H1 (cell line): ENCODE measurements around the gene FCRL4. TPM values are rescaled to one million over a fixed set of nuclear protein-coding genes. Genes with fewer than 3 reads are reported as not detected.

ENCODE experiments used
- CTCF ChIA-PET: fragments of 300-600 bp; sonication (Branson Sonifier 250); formaldehyde crosslinking; loops from one replicate; lab custom pipeline; 2021; ENCODE audit not compliant: partially characterized antibody; lab: Charles Lee
- POLR2A ChIA-PET: fragments of 300-600 bp; sonication (Branson Sonifier 250); formaldehyde crosslinking; loops from one replicate; lab custom pipeline; 2021; ENCODE audit warnings: inconsistent platforms; ENCODE audit not compliant: partially characterized antibody; lab: Charles Lee
- DNase-seq, 2 experiments: peaks; one replicate each; pipeline versions ENCODE4 v3.0.0 to v3.0.0-alpha.2; 2010 to 2022; ENCODE audit warnings: low spot score in 2 of 2, low read depth in 1 of 2, mixed read lengths in 1 of 2
- FAIRE-seq: peaks from 2 replicates; lab custom pipeline; 2011; peaks lifted over from hg19 to GRCh38; lab: Jason Lieb, UNC
- H2AFZ ChIP-seq: 2 replicates; pipeline ENCODE4 v1.8.1; 2012; ENCODE audit warnings: low read length, inconsistent platforms
- H2AK5ac ChIP-seq: 2 replicates; pipeline ENCODE4 v1.6.1; 2013; ENCODE audit warnings: low read depth, low read length
- H2BK120ac ChIP-seq: replicated peaks from 2 replicates; pipeline ENCODE3; 2013; ENCODE audit warnings: low read depth, low read length, inconsistent platforms
- H2BK12ac ChIP-seq: 2 replicates; pipeline ENCODE4 v1.6.1; 2013; ENCODE audit warnings: low read depth, low read length
- H2BK15ac ChIP-seq: 2 replicates; pipeline ENCODE4 v1.6.1; 2013; ENCODE audit warnings: low read length
- H2BK20ac ChIP-seq: 2 replicates; pipeline ENCODE4 v1.6.1; 2013; ENCODE audit warnings: low read length
- H2BK5ac ChIP-seq: 2 replicates; pipeline ENCODE4 v1.6.1; 2013; ENCODE audit warnings: low read depth, low read length
- H3K14ac ChIP-seq: 2 replicates; pipeline ENCODE4 v1.6.1; 2013; ENCODE audit warnings: inconsistent platforms; ENCODE audit not compliant: insufficient read length
- H3K18ac ChIP-seq: 2 replicates; pipeline ENCODE4 v1.6.1; 2013; ENCODE audit warnings: low read length; ENCODE audit errors: extremely low read depth
- H3K23ac ChIP-seq: 2 replicates; pipeline ENCODE4 v1.6.1; 2013; ENCODE audit warnings: inconsistent platforms; ENCODE audit not compliant: insufficient read length
- H3K23me2 ChIP-seq: 2 replicates; pipeline ENCODE4 v1.6.1; 2013; ENCODE audit warnings: low read depth, low read length
- H3K27ac ChIP-seq: 2 replicates; pipeline ENCODE4 v1.6.1; 2011; ENCODE audit warnings: low read depth, low read length, inconsistent platforms
- H3K27me3 ChIP-seq, 4 experiments: replicated peaks in 1 of 4; 1 replicate in 1 of 4; 2 replicates in 3 of 4; pipeline versions ENCODE4 v1.6.1 to v1.8.1; 2011 to 2013; ENCODE audit warnings: low read length in 3 of 4, mild to moderate bottlenecking in 3 of 4, inconsistent platforms in 2 of 4, mixed read lengths in 2 of 4, moderate library complexity in 1 of 4; ENCODE audit not compliant: control insufficient read depth in 3 of 4, insufficient read depth in 3 of 4; ENCODE audit errors: extremely low read depth in 1 of 4
- H3K36me3 ChIP-seq, 4 experiments: 2 replicates each; pipeline versions ENCODE4 v1.6.1 to v1.8.1; 2011 to 2013; ENCODE audit warnings: mild to moderate bottlenecking in 4 of 4, low read length in 3 of 4, moderate library complexity in 2 of 4, control low read depth in 1 of 4, inconsistent platforms in 1 of 4; ENCODE audit not compliant: insufficient read depth in 4 of 4, control insufficient read depth in 2 of 4
- H3K4ac ChIP-seq: replicated peaks from 2 replicates; pipeline ENCODE3; 2013; ENCODE audit warnings: low read length, low read depth, mixed read lengths, inconsistent platforms; ENCODE audit not compliant: insufficient read length
- H3K4me1 ChIP-seq, 4 experiments: replicated peaks in 1 of 4; 1 replicate in 1 of 4; 2 replicates in 3 of 4; pipeline versions ENCODE4 v1.6.1 to v1.8.1; 2011 to 2013; ENCODE audit warnings: low read length in 3 of 4, inconsistent platforms in 2 of 4, mixed read lengths in 1 of 4; ENCODE audit not compliant: insufficient read depth in 4 of 4, control insufficient read depth in 3 of 4
- H3K4me2 ChIP-seq, 2 experiments: 2 replicates each; pipeline versions ENCODE4 v1.6.1 to v1.8.1; 2011 to 2013; ENCODE audit warnings: low read depth in 2 of 2, low read length in 2 of 2, control low read depth in 1 of 2, inconsistent platforms in 1 of 2, mild to moderate bottlenecking in 1 of 2; ENCODE audit not compliant: insufficient read depth in 1 of 2
- H3K4me3 ChIP-seq, 4 experiments: fragments of 200-600, 300-600 bp in 1 of 4; sonication (generic), shearing (Covaris generic), sonication (Bioruptor Twin) in 1 of 4; 2 replicates each; pipeline versions ENCODE4 v1.5.1 to v1.8.1; 2011 to 2016; ENCODE audit warnings: low read length in 4 of 4, low read depth in 3 of 4, control low read depth in 2 of 4, inconsistent platforms in 2 of 4, mild to moderate bottlenecking in 2 of 4, mixed read lengths in 1 of 4, moderate library complexity in 1 of 4; ENCODE audit not compliant: insufficient read depth in 2 of 4; ENCODE audit errors: extremely low read depth in 1 of 4
- H3K56ac ChIP-seq: replicated peaks from 2 replicates; pipeline ENCODE3; 2013; ENCODE audit warnings: low read depth, mild to moderate bottlenecking, mixed read lengths, low read length, inconsistent platforms; ENCODE audit not compliant: insufficient read length
- H3K79me1 ChIP-seq: 2 replicates; pipeline ENCODE4 v1.6.1; 2013; ENCODE audit warnings: low read depth, low read length, control low read depth
- H3K79me2 ChIP-seq, 2 experiments: 2 replicates each; pipeline versions ENCODE4 v1.6.1 to v1.8.1; 2012 to 2013; ENCODE audit warnings: low read length in 2 of 2, mild to moderate bottlenecking in 2 of 2, inconsistent platforms in 1 of 2; ENCODE audit not compliant: insufficient read depth in 2 of 2, control insufficient read depth in 1 of 2
- H3K9ac ChIP-seq, 4 experiments: replicated peaks in 1 of 4; 1 replicate in 1 of 4; 2 replicates in 3 of 4; pipeline versions ENCODE4 v1.6.1 to v1.8.1; 2011 to 2013; ENCODE audit warnings: low read depth in 3 of 4, low read length in 3 of 4, control low read depth in 2 of 4, mild to moderate bottlenecking in 2 of 4, moderate library complexity in 2 of 4, inconsistent platforms in 1 of 4; ENCODE audit errors: extremely low read depth in 1 of 4
- H3K9me3 ChIP-seq, 2 experiments: 2 replicates each; pipeline versions ENCODE4 v1.6.1 to v1.8.1; 2012 to 2013; ENCODE audit warnings: mild to moderate bottlenecking in 2 of 2, moderate library complexity in 2 of 2, control low read depth in 1 of 2, inconsistent platforms in 1 of 2, low read depth in 1 of 2, low read length in 1 of 2, mixed read lengths in 1 of 2; ENCODE audit not compliant: insufficient read depth in 2 of 2
- H4K20me1 ChIP-seq, 2 experiments: replicated peaks in 1 of 2; 2 replicates each; pipeline versions ENCODE3 to v1.8.1; 2011 to 2013; ENCODE audit warnings: inconsistent platforms in 2 of 2, low read length in 2 of 2, mild to moderate bottlenecking in 1 of 2; ENCODE audit not compliant: insufficient read depth in 2 of 2, control insufficient read depth in 1 of 2
- H4K5ac ChIP-seq: 2 replicates; pipeline ENCODE4 v1.6.1; 2013; ENCODE audit warnings: low read length, low read depth, mixed read lengths, inconsistent platforms; ENCODE audit not compliant: insufficient read length
- H4K8ac ChIP-seq: 2 replicates; pipeline ENCODE4 v1.8.0; 2013; ENCODE audit warnings: mild to moderate bottlenecking, moderate library complexity, low read length, inconsistent platforms; ENCODE audit not compliant: insufficient read depth; ENCODE audit errors: extremely low read depth
- H4K91ac ChIP-seq: replicated peaks from 2 replicates; pipeline ENCODE3; 2013; ENCODE audit warnings: low read length, mixed read lengths, inconsistent platforms; ENCODE audit not compliant: insufficient read length
- CHD2 ChIP-seq: IDR thresholded peaks from 2 replicates; pipeline ENCODE4 v1.6.1; 2012; ENCODE audit warnings: low read length, improper control_type of control experiment
- EGR1 ChIP-seq: IDR thresholded peaks from 2 replicates; pipeline ENCODE4 v1.6.1; 2011; ENCODE audit warnings: low read depth, low read length, borderline replicate concordance
- NANOG ChIP-seq: IDR thresholded peaks from 2 replicates; pipeline ENCODE4 v1.6.1; 2011; ENCODE audit warnings: low read length, low read depth, mild to moderate bottlenecking, inconsistent platforms; ENCODE audit not compliant: insufficient read depth, poor library complexity, severe bottlenecking
- SRF ChIP-seq: IDR thresholded peaks from 2 replicates; pipeline ENCODE4 v1.6.1; 2011; ENCODE audit warnings: mild to moderate bottlenecking, low read depth, low read length, moderate library complexity
- WGBS, 2 experiments: shearing (Covaris generic) in 1 of 2; methylation state at CpG; one replicate each; pipeline versions ENCODE4 v1.1.6 to v1.1.7; 2013 to 2015; ENCODE audit warnings: low lambda C conversion rate in 2 of 2, mixed read lengths in 2 of 2, inconsistent platforms in 1 of 2, low coverage in 1 of 2, missing lambda C conversion rate in 1 of 2; ENCODE audit not compliant: insufficient replicate concordance in 2 of 2, insufficient coverage in 1 of 2, insufficient read length in 1 of 2; ENCODE audit errors: extremely low coverage in 1 of 2, missing lambda C conversion rate in 1 of 2; 5-methylcytosine and 5-hydroxymethylcytosine counted together
- polyA plus RNA-seq, 7 experiments: library from polyadenylated mRNA; depleted of rRNA in 3 of 7; stranded (reverse) in 5 of 7; unstranded in 2 of 7; fragments of >200 nt in 5 of 7; fragments of 200-250 nt in 2 of 7; gene quantifications; 1 replicate in 5 of 7; 2 replicates in 1 of 7; 4 replicates in 1 of 7; pipeline versions ENCODE4 v1.2.1 to v1.2.3, GENCODE V29; 2011 to 2013; ENCODE audit warnings: missing spikeins in 2 of 7, mixed read lengths in 2 of 7
- total RNA-seq: library from RNA; stranded (reverse); fragmentation: NEBNext Ultra II Directional; extraction: Animal tissue kit (Norgen Biotek cat#: 25700); gene quantifications from 2 replicates; pipeline ENCODE4 v1.2.1, GENCODE V29; 2021

Gene FCRL4
- total and polyA plus RNA-seq, 2 of the 8 experiments (the other 6 are each of a cell fraction or from before 2014, with no cell fraction given) = not detected

GRCh38 chr1:157566484-157567300 is 31.2 kb downstream of the FCRL4 start:
- H4K8ac ChIP-seq = no peak overlapping the region
- peak overlapping the region; percentile 69; the same call in 1 of the 2 replicates for H2BK5ac ChIP-seq
- no peak overlapping the region for H2AK5ac ChIP-seq
- peak overlapping the region; percentile 86 for H4K5ac ChIP-seq
- peak overlapping the region; percentile 46; the same call in 1 of the 2 replicates for H2BK12ac ChIP-seq
- 65% methylated on average over 13 of the region's 14 CpGs; no CpG with 5 or more reads in 1 of the 2 experiments for WGBS, 2 experiments
- H3K27me3 ChIP-seq = no peaks in the 10 kb centered on the region
- peak overlapping the region; percentile 83 for H4K91ac ChIP-seq
- H2BK15ac ChIP-seq = no peak overlapping the region
- no peaks in the 10 kb centered on the region for H3K23me2 ChIP-seq
- H3K79me2 ChIP-seq = no peaks in the 10 kb centered on the region
- FAIRE-seq (no peak), DNase-seq (no peak)
- H3K4me1 ChIP-seq = peaks cover 0 to 14% (median 11%) of the 10 kb centered on the region in 4 experiments; a peak in 4 of 7 replicates
- H3K23ac ChIP-seq = no peak overlapping the region
- no peak overlapping the region for H3K27ac ChIP-seq
- no peak overlapping the region for H3K14ac ChIP-seq
- no peak overlapping the region for H2BK120ac ChIP-seq
- peak overlapping the region; percentile 40; the same call in 1 of the 2 replicates for H2BK20ac ChIP-seq
- TF ChIP-seq EGR1 = no peak
- no peak for TF ChIP-seq CHD2
- TF ChIP-seq NANOG = no peak
- TF ChIP-seq SRF = no peak
- no peaks in the 10 kb centered on the region for H3K36me3 ChIP-seq
- peak overlapping the region; percentile 36; a peak in 3 of 4 replicates for H3K4me2 ChIP-seq
- H4K20me1 ChIP-seq = no peaks in the 10 kb centered on the region
- peak overlapping the region in 2 of 4 experiments; percentile 4 to 6; a peak in 1 of 8 replicates for H3K4me3 ChIP-seq
- no peaks in the 10 kb centered on the region for H3K79me1 ChIP-seq
- H3K9me3 ChIP-seq = no peaks in the 10 kb centered on the region
- POLR2A ChIA-PET = no interaction called here
- H3K56ac ChIP-seq = no peak overlapping the region
- H2AFZ ChIP-seq = no peak overlapping the region
- H3K4ac ChIP-seq = peak overlapping the region; percentile 81
- H3K18ac ChIP-seq = no peak overlapping the region
- CTCF ChIA-PET = interaction anchor here (0.6 to 11.4 kb wide), 3 partner anchors 11 to 325 kb away, joined by 3 to 104 read pairs (median 3); no protein-coding TSS in a partner anchor
- no peak overlapping the region for H3K9ac ChIP-seq
